ENCODE data around the gene ANO10. TPM values are rescaled to one million over a fixed set of nuclear protein-coding genes. Genes with fewer than 3 reads are reported as not detected.

The ANO10 gene
- total RNA-seq, 1 donor from 2014 or later, result 6.0 TPM

DNA sequence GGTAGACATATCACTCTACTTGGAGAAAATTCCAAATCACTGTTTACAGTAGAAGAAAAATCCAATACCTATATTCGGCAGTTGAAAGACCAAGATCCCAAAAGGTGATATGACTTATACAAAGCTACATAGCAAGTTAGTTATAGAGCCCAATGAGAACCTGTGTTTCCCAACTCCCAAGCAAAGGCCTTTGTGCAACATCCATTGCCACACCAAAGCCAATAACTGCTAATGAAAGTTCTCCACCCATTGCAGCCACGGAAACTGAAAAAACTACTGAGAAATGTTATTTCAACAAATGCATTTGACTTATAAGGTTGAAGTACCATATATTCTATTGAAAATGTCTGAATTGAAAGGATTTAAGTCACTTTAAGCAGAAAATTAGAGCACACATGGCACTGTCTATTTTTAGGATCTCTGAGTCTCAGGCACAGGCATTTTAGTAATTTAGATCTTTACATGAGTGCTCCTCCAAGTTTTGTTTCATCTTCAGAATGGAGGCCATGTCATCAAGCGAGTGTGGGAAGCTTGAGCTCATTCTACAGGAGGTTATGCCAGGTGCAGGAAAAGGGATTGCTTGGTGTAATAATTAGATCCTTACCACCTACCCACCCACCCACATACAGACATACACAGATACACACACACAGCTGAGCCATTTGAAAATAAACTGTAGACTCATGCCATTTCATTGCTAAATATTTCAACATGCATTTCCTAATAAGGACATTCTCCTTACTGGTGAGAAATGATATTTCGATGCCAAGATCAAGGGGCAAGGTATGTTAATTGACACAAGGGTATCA is 19.7 kb upstream of the ANO10 start:
- Mint-ChIP-seq H3K4me1 (peaks cover 5% of the 10 kb centered on the region), H3K36me3 (ENCODE audit: low read depth) (no peaks in the 10 kb centered on the region), H3K4me3 (no peak overlapping the region), H3K27ac (no peak overlapping the region), H3K27me3 (peaks cover 9% of the 10 kb centered on the region), H3K9me3 (no peaks in the 10 kb centered on the region)
- no peak for DNase-seq
- intact Hi-C loops (cut with micrococcal nuclease), result no loop called here

- no peaks in the 10 kb centered on the region for H3K36me3 Mint-ChIP-seq (ENCODE audit: low read depth)
Measured at GRCh38 chr3:43640681-43641080, 18.9 kb upstream of the ANO10 start.

GRCh38 chr3:43638594-43639447 is 17.0 kb upstream of the ANO10 start:
- Mint-ChIP-seq H3K9me3 (no peaks in the 10 kb centered on the region), H3K27me3 (peaks cover 15% of the 10 kb centered on the region), H3K4me1 (peaks cover 5% of the 10 kb centered on the region), H3K4me3 (no peak overlapping the region), H3K36me3 (ENCODE audit: low read depth) (no peaks in the 10 kb centered on the region), H3K27ac (no peak overlapping the region)
- intact Hi-C loops (cut with micrococcal nuclease), result loop anchor here (1.0 kb wide), 1 partner anchor 95 kb away; no protein-coding TSS in a partner anchor
- peak; percentile 83 for DNase-seq

More at GRCh38 chr3:43640681-43641080, 18.9 kb upstream of the ANO10 start:
- no peak for DNase-seq
- intact Hi-C loops (cut with micrococcal nuclease), result no loop called here
- Mint-ChIP-seq H3K27me3 (peaks cover 9% of the 10 kb centered on the region), H3K4me3 (no peak overlapping the region), H3K4me1 (peaks cover 5% of the 10 kb centered on the region), H3K27ac (no peak overlapping the region), H3K9me3 (no peaks in the 10 kb centered on the region)

DNA sequence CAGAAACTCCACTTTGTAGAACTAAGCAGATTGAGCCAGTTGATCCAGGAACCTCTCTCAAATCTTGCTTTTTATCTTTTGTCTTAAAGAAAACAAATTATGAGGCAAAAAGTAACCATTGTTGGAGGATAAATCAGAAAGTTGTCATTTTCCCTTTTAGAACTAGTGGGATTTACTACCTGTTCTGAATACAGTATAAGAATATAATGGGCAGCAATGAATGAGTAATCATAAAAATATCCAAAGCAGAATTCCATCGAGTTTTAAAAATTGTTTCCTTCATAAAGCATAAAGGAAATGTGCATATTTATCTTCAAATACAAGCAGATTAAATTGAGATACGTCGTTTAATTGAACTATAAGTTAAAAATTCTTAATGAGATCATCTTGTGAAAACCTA is 15.9 kb upstream of the ANO10 start:
- H3K27ac Mint-ChIP-seq, result no peak overlapping the region

DNA sequence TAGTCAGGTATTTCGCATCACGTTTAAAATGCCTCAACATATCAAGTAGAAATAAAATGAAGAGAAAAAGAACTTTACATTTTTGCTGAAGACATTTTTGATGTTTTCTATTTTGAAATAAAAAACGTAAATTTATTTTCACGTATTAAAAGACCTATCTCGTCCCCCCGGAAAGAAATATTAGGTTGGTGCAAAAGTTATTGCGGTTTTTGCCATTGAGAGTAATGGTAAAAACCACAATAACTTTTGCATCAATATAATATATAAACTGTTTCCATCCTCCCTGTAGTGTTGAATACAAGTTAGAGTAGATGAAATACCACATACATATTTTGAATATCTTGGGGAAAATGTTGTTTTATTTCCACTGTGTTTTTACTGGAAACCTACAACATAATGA is 11.2 kb upstream of the ANO10 start:
- Mint-ChIP-seq H3K4me3 (no peak overlapping the region), H3K36me3 (ENCODE audit: low read depth) (peaks cover 3% of the 10 kb centered on the region), H3K9me3 (peaks cover 7% of the 10 kb centered on the region), H3K4me1 (peaks cover 8% of the 10 kb centered on the region), H3K27me3 (peaks cover 16% of the 10 kb centered on the region), H3K27ac (no peak overlapping the region)
- intact Hi-C loops (cut with micrococcal nuclease), result no loop called here
- DNase-seq, result no peak

More for the DNA sequence above, 15.9 kb upstream of the ANO10 start:
- DNase-seq, result no peak
- intact Hi-C loops (cut with micrococcal nuclease), result loop anchor here (1.0 kb wide), 1 partner anchor 93 kb away; no protein-coding TSS in a partner anchor
- H3K4me3 Mint-ChIP-seq, result no peak overlapping the region
- H3K27me3 Mint-ChIP-seq, result peaks cover 15% of the 10 kb centered on the region
- no peaks in the 10 kb centered on the region for H3K36me3 Mint-ChIP-seq (ENCODE audit: low read depth)
- H3K9me3 Mint-ChIP-seq, result no peaks in the 10 kb centered on the region
- peaks cover 5% of the 10 kb centered on the region for H3K4me1 Mint-ChIP-seq

DNA sequence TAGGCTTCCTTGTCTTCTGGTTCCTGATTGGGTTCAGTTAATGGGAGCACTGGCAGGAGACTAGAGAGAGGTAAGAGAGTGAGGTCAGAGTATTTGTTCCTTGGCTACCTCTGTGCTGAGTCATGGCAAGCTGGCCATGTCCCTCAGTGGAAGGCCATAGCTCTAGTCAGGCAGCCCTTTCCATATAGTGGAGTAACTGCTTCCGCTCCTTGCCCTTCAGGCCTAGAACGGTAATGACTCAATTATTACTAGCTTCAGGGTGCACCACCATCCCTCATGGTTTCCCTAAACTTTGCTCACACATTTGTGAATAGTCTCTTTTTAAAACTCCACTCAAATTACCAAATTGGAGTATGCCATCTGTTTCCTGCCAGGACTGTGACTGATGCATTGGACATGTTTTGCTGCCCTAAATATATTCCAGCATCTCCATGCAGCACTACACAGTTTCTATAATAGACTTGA is 10.5 kb upstream of the ANO10 start:
- peaks cover 16% of the 10 kb centered on the region for H3K27me3 Mint-ChIP-seq

DNA sequence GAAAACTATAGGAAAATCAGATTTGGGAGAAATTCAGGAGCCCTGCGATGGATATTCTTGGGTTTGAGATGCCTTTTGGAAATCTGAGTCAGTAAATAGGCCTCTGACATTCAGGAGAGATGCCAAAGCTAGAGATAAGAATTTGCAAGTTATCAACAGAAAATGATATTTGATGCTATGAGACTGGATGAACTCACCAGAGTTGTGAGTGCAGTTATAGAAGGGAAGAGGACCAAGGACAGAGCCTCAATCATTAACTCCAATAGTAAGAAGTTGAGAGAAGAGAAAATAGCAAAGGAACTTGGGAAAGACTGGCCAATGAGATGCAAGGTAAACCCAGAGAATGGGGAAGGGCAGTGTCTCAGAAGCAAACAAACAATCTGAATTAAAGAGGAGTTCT is 7.9 kb upstream of the ANO10 start:
- Mint-ChIP-seq H3K27ac (peak overlapping the region; percentile 83), H3K27me3 (peaks cover 15% of the 10 kb centered on the region), H3K4me3 (peak overlapping the region; percentile 50), H3K9me3 (peaks cover 7% of the 10 kb centered on the region), H3K4me1 (peaks cover 19% of the 10 kb centered on the region), H3K36me3 (ENCODE audit: low read depth) (peaks cover 3% of the 10 kb centered on the region)
- DNase-seq, result no peak
- intact Hi-C loops (cut with micrococcal nuclease), result no loop called here

More for the DNA sequence above, 10.5 kb upstream of the ANO10 start:
- H3K36me3 Mint-ChIP-seq (ENCODE audit: low read depth), result peaks cover 3% of the 10 kb centered on the region
- no peak overlapping the region for H3K27ac Mint-ChIP-seq
- peaks cover 7% of the 10 kb centered on the region for H3K9me3 Mint-ChIP-seq
- intact Hi-C loops (cut with micrococcal nuclease), result no loop called here
- H3K4me1 Mint-ChIP-seq, result peaks cover 11% of the 10 kb centered on the region
- DNase-seq, result peak; percentile 33
- no peak overlapping the region for H3K4me3 Mint-ChIP-seq

DNA sequence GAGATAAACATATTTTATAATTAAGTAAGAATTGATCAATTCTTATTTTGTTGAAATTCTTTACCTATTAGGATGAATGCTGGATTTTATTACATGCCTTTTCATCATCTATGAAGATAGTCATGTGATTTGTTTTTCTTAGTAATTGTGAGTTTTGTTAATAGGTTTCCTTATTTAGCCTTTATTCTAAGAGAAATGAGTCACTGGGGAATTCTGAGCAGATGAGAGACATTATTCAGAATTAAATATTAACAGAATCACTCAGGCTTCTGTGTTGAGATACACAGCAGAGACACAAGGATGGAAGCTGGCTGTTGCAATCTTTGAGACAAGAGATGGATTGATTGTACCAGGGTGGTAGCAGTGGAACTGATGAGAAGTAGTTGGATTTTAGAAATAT is 7.4 kb upstream of the ANO10 start:
- peak overlapping the region; percentile 83 for H3K27ac Mint-ChIP-seq
- intact Hi-C loops (cut with micrococcal nuclease), result no loop called here

DNA sequence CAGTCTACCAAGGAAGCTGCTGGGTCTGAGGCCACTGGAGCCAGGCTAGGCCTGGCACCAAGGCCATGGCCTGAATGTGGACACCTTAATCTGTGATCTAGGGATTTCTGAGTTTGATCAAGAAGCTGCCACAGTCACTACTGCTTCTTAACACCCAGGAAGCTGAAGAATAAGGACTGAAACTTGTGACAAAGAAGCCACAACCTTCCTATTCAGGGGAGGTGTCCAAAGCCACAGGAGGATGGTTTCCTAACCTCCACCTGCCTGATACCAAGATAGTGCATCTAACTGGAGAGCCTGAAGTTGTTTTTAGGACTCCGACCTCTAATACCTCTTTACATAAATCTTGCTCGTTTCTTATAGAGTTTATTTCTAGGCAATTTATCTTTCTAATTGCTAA is 5.5 kb upstream of the ANO10 start:
- peaks cover 7% of the 10 kb centered on the region for H3K9me3 Mint-ChIP-seq
- H3K27ac Mint-ChIP-seq, result no peak overlapping the region
- H3K4me1 Mint-ChIP-seq, result peaks cover 26% of the 10 kb centered on the region
- no peak overlapping the region for H3K4me3 Mint-ChIP-seq
- peaks cover 8% of the 10 kb centered on the region for H3K27me3 Mint-ChIP-seq
- intact Hi-C loops (cut with micrococcal nuclease), result no loop called here
- peaks cover 3% of the 10 kb centered on the region for H3K36me3 Mint-ChIP-seq (ENCODE audit: low read depth)
- DNase-seq, result peak; percentile 72

More for the DNA sequence above, 7.4 kb upstream of the ANO10 start:
- DNase-seq, result no peak
- H3K36me3 Mint-ChIP-seq (ENCODE audit: low read depth), result peaks cover 3% of the 10 kb centered on the region
- H3K27me3 Mint-ChIP-seq, result peaks cover 11% of the 10 kb centered on the region
- H3K4me1 Mint-ChIP-seq, result peaks cover 19% of the 10 kb centered on the region
- H3K4me3 Mint-ChIP-seq, result peak overlapping the region; percentile 50
- peaks cover 7% of the 10 kb centered on the region for H3K9me3 Mint-ChIP-seq

GRCh38 chr3:43624619-43625305 is 3.0 kb upstream of the ANO10 start:
- H3K36me3 Mint-ChIP-seq (ENCODE audit: low read depth), result peaks cover 2% of the 10 kb centered on the region
- peaks cover 16% of the 10 kb centered on the region for H3K27me3 Mint-ChIP-seq
- DNase-seq, result no peak
- peaks cover 5% of the 10 kb centered on the region for H3K9me3 Mint-ChIP-seq
- H3K4me3 Mint-ChIP-seq, result no peak overlapping the region
- H3K27ac Mint-ChIP-seq, result no peak overlapping the region
- intact Hi-C loops (cut with micrococcal nuclease), result loop anchor here (5.0 kb wide), 4 partner anchors 237 to 1138 kb away; partner anchors contain the start of genes KIAA1143, KIF15, SEC22C and SNRK
- peaks cover 35% of the 10 kb centered on the region for H3K4me1 Mint-ChIP-seq

- H3K4me3 Mint-ChIP-seq, result peak overlapping the region; percentile 95
- no peak for DNase-seq
- peak overlapping the region; percentile 26 for H3K27ac Mint-ChIP-seq
- H3K4me1 Mint-ChIP-seq, result peaks cover 21% of the 10 kb centered on the region
- H3K27me3 Mint-ChIP-seq, result peaks cover 16% of the 10 kb centered on the region
- no peaks in the 10 kb centered on the region for H3K9me3 Mint-ChIP-seq
- H3K36me3 Mint-ChIP-seq (ENCODE audit: low read depth), result no peaks in the 10 kb centered on the region
- intact Hi-C loops (cut with micrococcal nuclease), result loop anchor here (5.0 kb wide), 4 partner anchors 234 to 1141 kb away; partner anchors contain the start of genes KIAA1143, KIF15, SEC22C and SNRK
Measured at GRCh38 chr3:43620831-43621655, 768 bp downstream of the ANO10 start.

GRCh38 chr3:43619588-43619987 is 2.2 kb downstream of the ANO10 start:
- peaks cover 16% of the 10 kb centered on the region for H3K27me3 Mint-ChIP-seq
- intact Hi-C loops (cut with micrococcal nuclease), result no loop called here
- H3K36me3 Mint-ChIP-seq (ENCODE audit: low read depth), result no peaks in the 10 kb centered on the region
- peaks cover 18% of the 10 kb centered on the region for H3K4me1 Mint-ChIP-seq
- H3K27ac Mint-ChIP-seq, result no peak overlapping the region
- no peak overlapping the region for H3K4me3 Mint-ChIP-seq
- H3K9me3 Mint-ChIP-seq, result no peaks in the 10 kb centered on the region
- DNase-seq, result peak; percentile 50

- Mint-ChIP-seq H3K9me3 (no peaks in the 10 kb centered on the region), H3K4me1 (peaks cover 18% of the 10 kb centered on the region)
Measured at GRCh38 chr3:43618142-43618541, 3.7 kb downstream of the ANO10 start.

More at GRCh38 chr3:43618142-43618541, 3.7 kb downstream of the ANO10 start:
- Mint-ChIP-seq H3K27me3 (peaks cover 20% of the 10 kb centered on the region), H3K27ac (no peak overlapping the region), H3K4me3 (no peak overlapping the region), H3K36me3 (ENCODE audit: low read depth) (no peaks in the 10 kb centered on the region)
- intact Hi-C loops (cut with micrococcal nuclease), result no loop called here
- DNase-seq, result peak; percentile 53

Measured in activated CD4-positive, alpha-beta T cell treated with anti-CD3 and anti-CD28 coated beads, Interleukin-2, amount 10 ng/mL, durations not matched to agents 24 days and 14 days (primary cell).